NCI-H82 treated with DMSO at 0.1 percent for 48 hours (cell line): Measurements from ENCODE around the gene BTBD7.
A peak's percentile ranks its signal among the peaks of the same experiment; 100 is the strongest.
"Not testable (repeated sequence)": the region's sequence is repeated elsewhere in the genome, so short reads cannot be mapped to it uniquely, and the experiment has no call there.

ENCODE experiments used
- DNase-seq: peaks from one replicate; lab custom pipeline; 2025; ENCODE audit not compliant: unreplicated experiment; lab: John Stamatoyannopoulos, UW

The BTBD7 gene

GRCh38 chr14:93249128-93249831 lies 83.6 kb downstream of the BTBD7 start:
- DNase-seq = no peak

DNA sequence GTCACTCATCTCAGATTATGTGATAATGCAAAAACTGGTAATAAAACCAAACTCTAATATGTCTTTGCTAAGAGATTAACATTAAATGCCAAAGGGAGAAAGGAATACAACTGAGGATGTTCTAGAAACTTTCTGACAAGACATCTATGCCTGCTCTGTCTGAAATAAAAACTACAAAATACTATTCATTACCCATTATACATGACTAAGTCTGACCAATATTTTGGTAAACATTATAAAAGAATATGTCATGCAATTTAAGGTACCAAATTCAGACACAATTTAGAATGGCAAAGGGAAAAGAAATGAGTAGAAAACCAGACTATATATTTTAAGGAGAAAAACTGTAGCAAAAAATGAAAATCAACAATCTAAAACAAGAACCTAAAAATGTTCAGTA lies 86.3 kb downstream of the BTBD7 start:
- no peak for DNase-seq

GRCh38 chr14:93245764-93246420 lies 86.9 kb downstream of the BTBD7 start:
- no peak for DNase-seq

- no peak for DNase-seq
Measured at GRCh38 chr14:93240678-93241000, 92.2 kb downstream of the BTBD7 start.

GRCh38 chr14:93239869-93240677 lies 92.8 kb downstream of the BTBD7 start:
- no peak for DNase-seq

DNA sequence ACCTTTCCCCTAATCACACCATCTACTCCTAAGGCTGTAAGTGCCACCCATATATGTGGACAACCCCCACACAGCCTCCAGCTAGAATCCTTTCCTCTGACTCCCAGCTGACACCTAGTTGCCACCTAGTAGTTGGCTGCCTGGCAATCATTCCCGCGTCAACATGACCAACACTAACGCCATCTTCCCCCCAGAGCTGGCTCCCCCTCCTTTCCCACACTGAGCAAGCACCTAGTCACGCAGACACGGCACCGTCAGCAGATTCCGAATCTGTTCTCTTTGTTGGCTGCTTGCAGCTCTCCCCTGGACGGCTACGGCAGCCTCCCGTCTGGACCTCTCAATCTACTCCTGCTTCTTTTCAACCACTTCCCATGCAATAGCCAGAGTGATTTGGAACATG lies 98.0 kb downstream of the BTBD7 start:
- DNase-seq = no peak

DNA sequence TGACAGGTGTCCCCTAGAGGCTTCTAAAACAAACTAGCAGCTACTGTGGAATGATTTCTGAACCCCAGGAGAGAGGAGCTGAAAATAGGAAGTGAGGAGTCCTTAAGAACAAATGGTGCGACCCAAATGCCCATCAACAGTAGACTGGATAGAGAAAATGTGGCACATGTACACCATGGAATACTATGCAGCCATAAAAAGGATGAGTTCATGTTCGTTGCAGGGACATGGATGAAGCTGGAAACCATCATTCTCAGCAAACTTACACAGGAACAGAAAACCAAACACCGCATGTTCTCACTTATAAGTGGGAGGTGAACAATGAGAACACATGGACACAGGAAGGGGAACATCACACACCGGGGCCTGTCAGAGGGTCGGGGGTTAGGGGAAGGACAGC lies 99.8 kb downstream of the BTBD7 start:
- DNase-seq = not testable (repeated sequence)

DNA sequence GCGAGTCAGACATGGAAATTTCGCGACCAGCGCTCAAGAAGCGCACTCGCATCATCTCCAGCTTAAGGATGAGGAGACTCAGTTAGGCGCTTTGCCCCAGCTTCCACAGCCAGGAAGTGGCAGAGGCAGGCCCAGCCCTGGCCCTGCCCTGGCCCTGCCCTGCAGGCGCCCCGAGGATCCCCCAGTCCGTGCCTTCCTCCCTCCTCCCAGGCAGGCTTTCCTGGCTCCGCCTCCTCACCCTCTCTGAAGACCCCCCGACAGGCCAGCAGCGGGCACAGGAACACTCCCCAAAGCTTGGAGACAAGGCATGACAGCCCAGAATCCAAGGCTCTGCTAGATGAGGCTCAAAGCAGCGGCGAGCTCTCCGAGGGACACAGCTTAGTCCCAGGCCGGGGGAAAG lies 100.7 kb downstream of the BTBD7 start:
- DNase-seq = no peak

DNA sequence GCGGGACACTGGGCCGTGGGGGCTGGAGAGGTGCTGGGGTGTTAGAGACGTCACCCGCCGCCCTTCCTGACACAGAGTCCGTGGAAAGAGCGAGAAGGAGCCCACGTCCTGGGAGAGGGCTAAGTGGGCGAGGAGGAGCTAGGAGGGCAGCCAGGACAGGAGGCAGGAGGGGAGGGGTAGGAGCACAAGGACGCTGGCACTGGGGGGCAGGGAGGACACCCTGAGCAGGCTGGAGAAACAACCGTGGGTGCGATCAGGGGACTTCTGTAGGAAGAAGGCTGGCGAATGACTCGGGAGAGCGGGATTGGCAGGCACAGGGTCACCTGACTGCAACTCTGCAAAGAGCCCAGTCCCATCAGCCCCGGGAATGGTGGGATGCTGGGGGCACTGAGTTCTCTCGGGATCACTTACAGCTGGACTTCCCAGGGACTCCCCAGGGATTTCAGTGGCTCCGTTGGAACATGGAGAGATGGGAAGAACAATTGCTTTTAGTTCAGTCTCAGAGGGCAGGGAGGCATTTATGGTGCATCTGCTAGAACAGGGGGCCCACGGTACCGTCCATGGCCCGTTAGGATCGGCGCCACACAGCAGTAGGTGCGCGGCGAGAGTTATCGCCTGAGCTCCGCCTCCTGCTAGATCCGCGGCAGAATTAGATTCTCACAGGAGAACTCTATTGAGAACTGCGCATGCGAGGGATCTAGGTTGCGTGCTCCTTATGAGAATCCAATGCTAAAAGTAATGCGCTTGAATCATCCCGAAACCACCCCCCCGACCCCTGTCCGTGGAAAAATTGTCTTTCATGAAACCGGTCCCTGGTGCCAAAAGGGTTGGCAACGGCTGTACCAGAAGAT lies 101.5 kb downstream of the BTBD7 start:
- DNase-seq = no peak

DNA sequence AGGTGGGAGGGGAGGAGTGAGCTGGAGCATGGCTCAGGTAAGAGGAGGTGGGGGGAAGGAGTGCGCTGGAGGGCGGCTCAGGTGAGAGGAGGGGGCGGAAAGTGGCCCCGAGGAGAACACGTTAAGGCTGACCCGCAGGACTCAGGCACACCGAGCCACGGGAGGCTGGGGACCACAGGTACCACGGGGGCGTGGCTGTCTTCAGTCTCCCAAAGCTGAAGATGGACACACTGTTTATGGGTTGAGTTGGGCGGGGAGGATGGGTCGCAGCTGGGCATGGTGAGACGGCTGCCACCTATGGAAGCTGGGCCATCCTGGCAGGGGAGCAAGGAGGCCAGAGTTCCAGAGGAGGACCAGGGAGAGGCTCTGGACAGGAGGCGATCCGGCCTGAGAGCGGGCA lies 102.3 kb downstream of the BTBD7 start:
- DNase-seq = no peak

DNA sequence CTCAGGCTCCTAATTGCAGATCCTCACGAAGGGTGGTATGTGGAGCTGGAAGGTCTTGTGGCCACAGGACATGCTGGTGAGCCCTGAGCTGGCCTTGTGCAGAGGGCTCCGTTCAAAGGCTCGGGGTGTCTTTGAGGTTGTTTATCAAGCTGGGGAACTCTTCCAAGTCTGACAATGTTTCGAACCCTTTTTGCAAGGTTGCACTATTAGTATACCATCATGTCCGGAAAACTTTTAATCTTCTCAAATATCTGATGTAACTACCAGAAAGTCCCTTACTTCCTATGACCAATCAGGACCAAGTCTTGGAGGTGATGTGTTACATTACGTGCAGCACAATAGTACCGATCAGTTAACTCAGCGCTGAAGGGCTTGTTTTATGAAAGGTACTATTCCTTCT lies 104.3 kb downstream of the BTBD7 start:
- no peak for DNase-seq

- no peak for DNase-seq
Measured at GRCh38 chr14:93223565-93223964, 109.3 kb downstream of the BTBD7 start.

DNA sequence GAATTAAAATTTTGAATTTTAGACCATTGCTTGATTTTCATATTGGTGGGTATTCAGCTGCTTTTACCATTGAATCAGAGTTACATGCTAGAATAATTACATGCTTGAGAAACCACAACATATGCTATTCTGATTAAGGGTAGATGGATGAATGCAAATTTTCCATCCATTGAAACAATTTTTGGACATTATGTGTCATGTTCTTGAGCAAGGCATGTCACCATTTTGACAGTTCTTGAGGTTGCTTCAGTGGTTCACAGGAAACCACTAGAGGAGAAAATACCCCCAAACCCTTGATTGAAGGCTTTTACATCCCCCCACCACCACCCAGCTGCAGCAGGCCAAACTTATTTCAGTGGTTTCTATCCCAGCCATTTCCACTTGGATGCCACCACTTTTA lies 112.3 kb downstream of the BTBD7 start:
- no peak for DNase-seq

DNA sequence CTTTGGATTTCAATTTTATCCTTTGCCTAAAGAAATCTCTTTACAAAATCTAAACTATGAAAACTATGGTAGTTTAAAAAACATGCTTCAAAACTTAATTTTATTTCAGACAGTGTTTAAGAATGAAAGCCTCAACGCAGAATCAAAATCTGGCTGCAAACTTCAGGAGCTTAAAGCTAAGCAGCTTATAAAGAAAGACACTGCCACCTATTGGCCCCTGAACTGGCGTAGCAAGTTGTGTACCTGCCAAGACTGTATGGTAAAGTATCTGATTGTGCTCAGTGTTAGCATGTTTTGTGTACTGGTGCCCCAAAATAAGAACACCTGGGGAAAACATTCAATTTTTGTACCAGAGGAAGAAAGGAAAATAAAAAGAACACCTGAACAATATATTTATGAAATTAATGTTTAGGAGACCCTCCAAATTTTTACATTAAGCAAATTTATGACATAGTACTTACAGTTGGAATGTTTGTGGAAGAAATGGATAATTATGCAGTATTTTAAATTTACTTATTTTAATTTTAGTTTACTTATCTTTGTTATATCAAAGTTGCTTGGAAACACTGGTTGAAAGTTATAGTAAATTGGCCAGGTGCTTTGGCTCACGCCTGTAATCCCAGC lies 113.6 kb downstream of the BTBD7 start:
- DNase-seq = peak; percentile 8

GRCh38 chr14:93214598-93214997 lies 118.2 kb downstream of the BTBD7 start:
- DNase-seq = no peak

GRCh38 chr14:93212432-93212831 lies 120.4 kb downstream of the BTBD7 start:
- DNase-seq = no peak

DNA sequence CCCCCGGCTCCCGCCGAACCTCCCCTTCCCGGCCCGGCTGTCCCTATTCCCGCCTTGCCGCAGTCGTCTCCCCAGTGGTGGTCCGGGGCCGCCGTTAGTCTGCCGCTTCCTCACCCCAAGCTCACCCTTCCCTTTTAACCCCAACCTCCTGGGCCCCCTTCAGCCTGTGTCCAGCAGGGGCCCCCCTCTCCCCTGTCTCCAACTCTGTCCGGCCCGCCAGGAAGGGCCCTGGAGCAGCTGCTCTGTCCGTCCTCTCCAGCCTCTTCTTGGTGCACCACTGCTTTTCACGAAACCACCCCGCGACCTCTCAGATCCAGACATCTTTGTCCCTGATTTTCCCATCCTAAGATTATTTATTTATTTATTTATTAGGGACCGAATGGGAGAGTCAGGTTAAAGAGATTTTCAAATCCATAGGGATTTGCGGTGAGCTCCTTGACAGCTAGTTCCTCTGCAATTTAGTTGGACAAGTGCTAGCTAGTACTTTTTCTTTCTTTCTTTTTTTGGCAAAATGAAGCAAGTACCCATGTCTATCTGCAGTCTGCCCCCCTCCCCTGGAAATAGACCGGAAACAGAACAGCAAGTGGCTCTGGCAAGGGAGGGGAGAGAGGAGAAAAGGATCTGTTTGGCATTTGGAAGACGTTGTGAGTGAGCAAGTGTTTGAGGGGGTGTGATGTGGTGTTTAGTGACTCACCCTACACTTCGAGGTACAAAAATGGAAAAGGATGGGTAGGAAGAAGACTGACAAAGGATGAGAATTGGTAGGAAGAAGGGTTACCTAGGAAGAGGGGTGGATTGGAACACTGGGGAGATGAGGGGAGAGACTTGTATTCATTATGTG lies 125.1 kb downstream of the BTBD7 start:
- DNase-seq = no peak

DNA sequence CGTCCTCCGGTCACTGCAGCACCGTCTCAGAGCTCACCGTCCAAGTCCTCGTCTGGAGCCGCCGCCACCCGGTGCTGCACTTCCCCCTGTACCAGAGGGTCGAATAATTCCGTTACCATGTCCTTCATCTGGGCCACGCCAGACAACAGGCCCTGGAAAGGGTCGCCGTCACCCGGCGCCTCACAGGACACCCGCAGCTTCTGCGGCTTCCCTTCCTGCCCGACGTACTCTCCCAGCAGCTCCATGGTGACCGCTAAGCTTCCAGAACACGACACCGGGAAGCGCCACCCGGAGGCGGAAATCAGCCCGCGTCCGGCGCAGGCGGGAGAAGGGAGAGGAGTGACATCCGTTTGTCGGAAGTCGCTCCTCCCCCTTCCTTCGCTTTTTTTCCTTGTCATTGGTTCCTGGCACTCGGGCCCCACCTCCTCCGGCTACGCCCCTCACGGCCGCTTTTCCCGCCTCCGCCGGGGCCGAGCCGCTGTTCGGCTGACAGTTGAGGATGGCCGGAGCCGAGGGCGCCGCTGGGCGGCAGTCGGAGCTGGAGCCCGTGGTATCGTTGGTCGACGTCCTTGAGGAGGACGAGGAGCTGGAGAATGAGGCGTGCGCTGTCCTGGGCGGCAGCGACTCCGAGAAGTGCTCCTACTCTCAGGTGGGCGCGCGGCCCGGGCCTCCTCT lies 125.9 kb downstream of the BTBD7 start, which contains the start of the genes GON7 and UBR7:
Gene GON7, minus strand, starts transcription at position 273 of the 675 bp plus-strand sequence. Its CDS starts 28 bp downstream, at position 245.
Gene UBR7, plus strand, starts transcription at position 464 of the 675 bp plus-strand sequence. Its CDS starts 36 bp downstream, at position 500.
- peak; percentile 83 for DNase-seq

- DNase-seq = no peak
Measured at GRCh38 chr14:93201155-93201704, 131.6 kb downstream of the BTBD7 start.
